ENCODE results near the gene MTERF4.

The MTERF4 gene

GRCh38 chr2:241068942-241069810, 32.9 kb downstream of the MTERF4 start:
- no peak for TF ChIP-seq CSRNP3 (CRISPR knock-in tag; IDR thresholded peaks at IDR 0.05)
- no peak for TF ChIP-seq ISL1 (CRISPR knock-in tag; IDR thresholded peaks at IDR 0.05)
- TF ChIP-seq TSHZ2 (CRISPR knock-in tag; IDR thresholded peaks at IDR 0.05), result no peak
- TF ChIP-seq ZNF565 (CRISPR knock-in tag; conservative IDR thresholded peaks at IDR 0.05; ENCODE audit: low read depth), result no peak
- TF ChIP-seq OSR1 (CRISPR knock-in tag; IDR thresholded peaks at IDR 0.05), result no peak
- TF ChIP-seq SNAI2 (CRISPR knock-in tag; IDR thresholded peaks at IDR 0.05), result no peak
- TF ChIP-seq CSDC2 (CRISPR knock-in tag; IDR thresholded peaks at IDR 0.05), result no peak
- TF ChIP-seq BACH2 (CRISPR knock-in tag; IDR thresholded peaks at IDR 0.05; ENCODE audit: borderline replicate concordance), result no peak
- TF ChIP-seq ZFP3 (CRISPR knock-in tag; IDR thresholded peaks at IDR 0.05), result no peak
- TF ChIP-seq CREB5 (CRISPR knock-in tag; IDR thresholded peaks at IDR 0.05; ENCODE audit: low read depth), result no peak
- no peak for TF ChIP-seq PATZ1 (CRISPR knock-in tag; IDR thresholded peaks at IDR 0.05; ENCODE audit: borderline replicate concordance)
- no peak for TF ChIP-seq RARB (CRISPR knock-in tag; IDR thresholded peaks at IDR 0.05)
- TF ChIP-seq TOX (CRISPR knock-in tag; IDR thresholded peaks at IDR 0.05; ENCODE audit: borderline replicate concordance), result no peak
- TF ChIP-seq ZFP30 (CRISPR knock-in tag; IDR thresholded peaks at IDR 0.05), result no peak
- TF ChIP-seq GLIS3 (CRISPR knock-in tag; IDR thresholded peaks at IDR 0.05), result no peak
- no peak for TF ChIP-seq ZC3H10 (CRISPR knock-in tag; IDR thresholded peaks at IDR 0.05)
- ATAC-seq, result no peak

GRCh38 chr2:241068136-241068941, 33.7 kb downstream of the MTERF4 start:
- ATAC-seq, result no peak
- TF ChIP-seq ZFP3 (CRISPR knock-in tag; IDR thresholded peaks at IDR 0.05), result no peak
- TF ChIP-seq GLIS3 (CRISPR knock-in tag; IDR thresholded peaks at IDR 0.05), result no peak
- no peak for TF ChIP-seq ZC3H10 (CRISPR knock-in tag; IDR thresholded peaks at IDR 0.05)
- no peak for TF ChIP-seq ARNTL (CRISPR knock-in tag; IDR thresholded peaks at IDR 0.05; ENCODE audit: borderline replicate concordance, low read depth)
- no peak for TF ChIP-seq ISL1 (CRISPR knock-in tag; IDR thresholded peaks at IDR 0.05)
- no peak for TF ChIP-seq ZNF8 (CRISPR knock-in tag; IDR thresholded peaks at IDR 0.05)
- TF ChIP-seq SNAI2 (CRISPR knock-in tag; IDR thresholded peaks at IDR 0.05), result no peak
- TF ChIP-seq TOX (CRISPR knock-in tag; IDR thresholded peaks at IDR 0.05; ENCODE audit: borderline replicate concordance), result no peak
- no peak for TF ChIP-seq BACH2 (CRISPR knock-in tag; IDR thresholded peaks at IDR 0.05; ENCODE audit: borderline replicate concordance)
- TF ChIP-seq ESRRG (CRISPR knock-in tag; IDR thresholded peaks at IDR 0.05), result no peak
- no peak for TF ChIP-seq PPARA (CRISPR knock-in tag; IDR thresholded peaks at IDR 0.05; ENCODE audit: borderline replicate concordance)
- no peak for TF ChIP-seq OSR1 (CRISPR knock-in tag; IDR thresholded peaks at IDR 0.05)
- no peak for TF ChIP-seq CSRNP3 (CRISPR knock-in tag; IDR thresholded peaks at IDR 0.05)
- TF ChIP-seq TCF4 (CRISPR knock-in tag; IDR thresholded peaks at IDR 0.05; ENCODE audit: borderline replicate concordance), result no peak
- TF ChIP-seq ZNF70 (CRISPR knock-in tag; IDR thresholded peaks at IDR 0.05), result no peak
- TF ChIP-seq ZNF565 (CRISPR knock-in tag; conservative IDR thresholded peaks at IDR 0.05; ENCODE audit: low read depth), result no peak
- TF ChIP-seq PATZ1 (CRISPR knock-in tag; IDR thresholded peaks at IDR 0.05; ENCODE audit: borderline replicate concordance), result no peak
- TF ChIP-seq POU6F1 (CRISPR knock-in tag; IDR thresholded peaks at IDR 0.05; ENCODE audit: borderline replicate concordance, low read depth), result no peak
